Panc1 (cell line): ENCODE data around the gene ENOSF1. TPM values are rescaled to one million over a fixed set of nuclear protein-coding genes. Genes with fewer than 3 reads are reported as not detected.

Source experiments
- ATAC-seq: fragments of 200-7000 bp; cut with Tn5 transposase; 2 replicates; pipeline ENCODE4 v1.9.1; 2020; ENCODE audit warnings: mild to moderate bottlenecking, moderate library complexity
- BruUV-seq: library from RNA; stranded (reverse); fragments of 400-500 nt; replicated peaks from 2 replicates; lab custom pipeline; 2021; lab: Mats Ljungman, UMichigan
- CTCF ChIA-PET: fragments of 300-600 bp; sonication (Branson Sonifier 250); formaldehyde crosslinking; loops from one replicate; lab custom pipeline; 2022; ENCODE audit warnings: antibody characterized with exemption; lab: Charles Lee
- POLR2A ChIA-PET: fragments of 300-600 bp; sonication (Branson Sonifier 250); formaldehyde crosslinking; loops from one replicate; lab custom pipeline; 2022; ENCODE audit warnings: antibody characterized with exemption; lab: Charles Lee
- DNase-seq: peaks from one replicate; pipeline ENCODE4 v3.0.0-alpha.2; 2010; ENCODE audit warnings: low read depth, low spot score
- H3K27ac ChIP-seq: 2 replicates; pipeline ENCODE4 v1.5.1; 2011; ENCODE audit warnings: mild to moderate bottlenecking, low read length, inconsistent platforms
- H3K27me3 ChIP-seq: fragments of 200-500 bp; sonication (Bioruptor generic); 2 replicates; pipeline ENCODE4 v1.6.0; 2014; ENCODE audit warnings: low read length, inconsistent platforms; ENCODE audit not compliant: control insufficient read depth, insufficient read depth
- H3K36me3 ChIP-seq: fragments of 200-500 bp; sonication (Bioruptor generic); 2 replicates; pipeline ENCODE4 v1.5.1; 2014; ENCODE audit warnings: inconsistent platforms, mild to moderate bottlenecking, low read length, moderate library complexity; ENCODE audit not compliant: control insufficient read depth, insufficient read depth
- H3K4me1 ChIP-seq: 2 replicates; pipeline ENCODE4 v1.5.1; 2011; ENCODE audit warnings: inconsistent platforms, mild to moderate bottlenecking, low read length, moderate library complexity; ENCODE audit not compliant: control insufficient read depth, insufficient read depth
- H3K4me3 ChIP-seq, 2 experiments: 2 replicates each; pipeline ENCODE4 v1.5.1; 2011 to 2012; ENCODE audit warnings: low read depth in 2 of 2, low read length in 2 of 2, mild to moderate bottlenecking in 2 of 2, inconsistent platforms in 1 of 2, moderate library complexity in 1 of 2
- H3K9me3 ChIP-seq: fragments of 200-500 bp; sonication (Bioruptor generic); 2 replicates; pipeline ENCODE4 v1.5.1; 2014; ENCODE audit warnings: low read depth, mild to moderate bottlenecking, inconsistent platforms, low read length, moderate library complexity; ENCODE audit not compliant: control insufficient read depth, insufficient read depth
- CTCF ChIP-seq: fragments of 450-650 bp; IDR thresholded peaks from 2 replicates; pipeline ENCODE4 v1.5.1; 2017; ENCODE audit warnings: mild to moderate bottlenecking
- POLR2AphosphoS5 ChIP-seq: IDR thresholded peaks from 2 replicates; pipeline ENCODE4 v1.6.1; 2012; ENCODE audit warnings: mild to moderate bottlenecking, low read depth, low read length, moderate library complexity
- SIN3A ChIP-seq: IDR thresholded peaks from 2 replicates; pipeline ENCODE4 v1.6.1; 2012; ENCODE audit warnings: low read depth, mild to moderate bottlenecking, low read length, moderate library complexity, borderline replicate concordance; ENCODE audit not compliant: insufficient read depth
- TCF7L2 ChIP-seq: IDR thresholded peaks from 2 replicates; pipeline ENCODE4 v1.6.1; 2011; ENCODE audit warnings: mild to moderate bottlenecking, low read depth, low read length, inconsistent platforms
- in situ Hi-C: cut with HindIII; loops from 2 replicates; pipeline ENCODE4 v1.10.0; 2016; ENCODE audit warnings: low sequenced_read_pairs, low pct_unique_long_range_greater_than_20kb
- intact Hi-C: fragments of 100-400 bp; cut with micrococcal nuclease; formaldehyde crosslinking; loops from one replicate; pipeline ENCODE4 v1.10.0; 2022; ENCODE audit not compliant: unreplicated experiment
- total RNA-seq: library from RNA; stranded (reverse); gene quantifications from one replicate; pipeline ENCODE4 v1.2.1, GENCODE V29; 2021; ENCODE audit not compliant: unreplicated experiment
- TF ChIP-seq, protein P1 (sequence below), 2 experiments: IDR thresholded peaks; 2 replicates each; pipeline ENCODE4 v1.6.1; 2011 to 2012; ENCODE audit warnings: low read depth in 2 of 2, control low read depth in 1 of 2, low read length in 1 of 2, mild to moderate bottlenecking in 1 of 2, moderate library complexity in 1 of 2; ENCODE audit not compliant: insufficient read depth in 1 of 2

The ENOSF1 gene
- total RNA-seq, 1 experiment from 2014 or later, result 53.7 TPM

DNA sequence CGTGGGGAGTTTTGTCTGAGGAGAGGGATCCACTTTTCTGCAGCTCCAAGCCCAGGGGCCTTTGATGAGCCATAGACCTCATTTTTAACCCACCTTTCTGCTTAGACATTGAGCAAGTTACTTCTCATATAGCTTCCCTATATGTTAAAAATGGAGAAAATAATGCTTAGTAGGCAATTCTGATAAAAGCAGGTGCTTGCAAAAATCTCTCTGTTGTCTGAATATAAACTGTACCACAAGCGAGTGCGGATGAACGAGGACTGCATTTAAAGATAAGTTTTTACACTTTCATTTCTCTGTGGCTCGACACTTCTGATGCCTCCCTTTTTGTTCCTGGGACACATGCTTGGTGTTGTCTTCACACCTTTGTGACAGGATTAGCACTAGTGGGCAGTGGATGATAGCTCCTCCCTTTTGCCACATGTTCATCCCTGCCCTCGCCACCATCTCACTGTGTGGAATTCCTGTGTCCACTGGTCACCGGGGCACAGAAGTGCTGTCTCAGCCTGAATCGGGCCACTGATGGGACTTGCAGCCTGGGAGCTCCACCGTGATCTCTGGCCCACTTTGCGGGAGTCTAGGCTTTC is 53.4 kb downstream of the ENOSF1 start:
- intact Hi-C loops (no loop called here), in situ Hi-C loops (no loop called here)
- DNase-seq, result no peak
- TF ChIP-seq CTCF (no peak), POLR2AphosphoS5 (no peak)
- TF ChIP-seq, protein P1, sequence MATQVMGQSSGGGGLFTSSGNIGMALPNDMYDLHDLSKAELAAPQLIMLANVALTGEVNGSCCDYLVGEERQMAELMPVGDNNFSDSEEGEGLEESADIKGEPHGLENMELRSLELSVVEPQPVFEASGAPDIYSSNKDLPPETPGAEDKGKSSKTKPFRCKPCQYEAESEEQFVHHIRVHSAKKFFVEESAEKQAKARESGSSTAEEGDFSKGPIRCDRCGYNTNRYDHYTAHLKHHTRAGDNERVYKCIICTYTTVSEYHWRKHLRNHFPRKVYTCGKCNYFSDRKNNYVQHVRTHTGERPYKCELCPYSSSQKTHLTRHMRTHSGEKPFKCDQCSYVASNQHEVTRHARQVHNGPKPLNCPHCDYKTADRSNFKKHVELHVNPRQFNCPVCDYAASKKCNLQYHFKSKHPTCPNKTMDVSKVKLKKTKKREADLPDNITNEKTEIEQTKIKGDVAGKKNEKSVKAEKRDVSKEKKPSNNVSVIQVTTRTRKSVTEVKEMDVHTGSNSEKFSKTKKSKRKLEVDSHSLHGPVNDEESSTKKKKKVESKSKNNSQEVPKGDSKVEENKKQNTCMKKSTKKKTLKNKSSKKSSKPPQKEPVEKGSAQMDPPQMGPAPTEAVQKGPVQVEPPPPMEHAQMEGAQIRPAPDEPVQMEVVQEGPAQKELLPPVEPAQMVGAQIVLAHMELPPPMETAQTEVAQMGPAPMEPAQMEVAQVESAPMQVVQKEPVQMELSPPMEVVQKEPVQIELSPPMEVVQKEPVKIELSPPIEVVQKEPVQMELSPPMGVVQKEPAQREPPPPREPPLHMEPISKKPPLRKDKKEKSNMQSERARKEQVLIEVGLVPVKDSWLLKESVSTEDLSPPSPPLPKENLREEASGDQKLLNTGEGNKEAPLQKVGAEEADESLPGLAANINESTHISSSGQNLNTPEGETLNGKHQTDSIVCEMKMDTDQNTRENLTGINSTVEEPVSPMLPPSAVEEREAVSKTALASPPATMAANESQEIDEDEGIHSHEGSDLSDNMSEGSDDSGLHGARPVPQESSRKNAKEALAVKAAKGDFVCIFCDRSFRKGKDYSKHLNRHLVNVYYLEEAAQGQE (IDR thresholded peaks at IDR 0.05; ENCODE audit: insufficient read depth in 1 of 2, low read depth in 2 of 2, low read length in 1 of 2), result no peak
- CTCF ChIA-PET, result no interaction called here
- POLR2A ChIA-PET, result interaction anchor here (0.7 kb wide), 1 partner anchor 50 kb away, joined by 3 read pairs; no protein-coding TSS in a partner anchor
- no peak for ATAC-seq
- BruUV-seq, result TSS peak; percentile 71
- Histone ChIP-seq H3K27me3 (no peaks in the 10 kb centered on the region), H3K4me3 (peak overlapping the region; percentile 54 to 84), H3K9me3 (no peaks in the 10 kb centered on the region), H3K4me1 (peaks cover 14% of the 10 kb centered on the region), H3K36me3 (peaks cover 10% of the 10 kb centered on the region), H3K27ac (peak overlapping the region; percentile 96)

- TF ChIP-seq, protein P1 (IDR thresholded peaks at IDR 0.05; ENCODE audit: insufficient read depth in 1 of 2, low read depth in 2 of 2, low read length in 1 of 2), result no peak
- TF ChIP-seq SIN3A (no peak; the same call in 1 of the 2 replicates), POLR2AphosphoS5 (peak; percentile 65), CTCF (no peak), TCF7L2 (no peak)
- H3K9me3 ChIP-seq, result no peaks in the 10 kb centered on the region
- intact Hi-C loops (no loop called here), in situ Hi-C loops (no loop called here)
- POLR2A ChIA-PET, result interaction anchor here (0.6 to 0.8 kb wide), 4 partner anchors 20 to 875 kb away, joined by 3 to 5 read pairs (median 4); partner anchors contain the start of gene ENOSF1
- BruUV-seq, result no TSS peak
- H3K4me1 ChIP-seq, result peaks cover 14% of the 10 kb centered on the region
- peaks cover 10% of the 10 kb centered on the region for H3K36me3 ChIP-seq
- CTCF ChIA-PET, result no interaction called here
- no peaks in the 10 kb centered on the region for H3K27me3 ChIP-seq
- H3K27ac ChIP-seq, result peak overlapping the region; percentile 96
- H3K4me3 ChIP-seq, result peak overlapping the region; percentile 54 to 84
- peak; percentile 88 for ATAC-seq
- no peak for DNase-seq
Measured at GRCh38 chr18:658001-658946, 54.2 kb downstream of the ENOSF1 start.
